Cardiac fibroblast (primary cell): ENCODE results near the gene JUNB.

Source experiments
- DNase-seq, 2 donors: peaks; one replicate each; pipeline versions ENCODE4 v3.0.0 to v3.0.0-alpha.2; 2010; ENCODE audit warnings: low read depth in 2 of 2
- H3K4me3 ChIP-seq, 2 donors: replicated peaks in 1 of 2; 1 replicate in 1 of 2; 2 replicates in 1 of 2; pipeline ENCODE4 v1.5.1; 2011; ENCODE audit warnings: low read depth in 2 of 2, low read length in 2 of 2, mild to moderate bottlenecking in 2 of 2, moderate library complexity in 1 of 2
- CTCF ChIP-seq: IDR thresholded peaks from one replicate; pipeline ENCODE4 v1.5.1; 2011; ENCODE audit warnings: low read depth, mild to moderate bottlenecking, low read length, inconsistent platforms

JUNB gene

GRCh38 chr19:12773571-12773970, 17.7 kb upstream of the JUNB start:
- peak; percentile 47 for DNase-seq

GRCh38 chr19:12774588-12775555, 16.4 kb upstream of the JUNB start, which contains the start of gene HOOK2:
HOOK2 (minus strand) TSS chr19:12775552; CDS start chr19:12775449, 103 bp downstream.
- no peak for TF ChIP-seq CTCF
- DNase-seq = no peak
- H3K4me3 ChIP-seq = peak within 1 kb of the TSS; percentile 78 to 81

More at GRCh38 chr19:12773571-12773970, 17.7 kb upstream of the JUNB start:
- no peak overlapping the region for H3K4me3 ChIP-seq
- peak; percentile 41 for TF ChIP-seq CTCF

- peak; percentile 80 to 82 for DNase-seq
- TF ChIP-seq CTCF = peak; percentile 97
- peak overlapping the region; percentile 59 to 77 for H3K4me3 ChIP-seq
Measured at GRCh38 chr19:12777217-12778016, 13.9 kb upstream of the JUNB start.

GRCh38 chr19:12778017-12778904, 13.0 kb upstream of the JUNB start:
- TF ChIP-seq CTCF = no peak
- peak; percentile 83 to 92 for DNase-seq
- H3K4me3 ChIP-seq = peak overlapping the region; percentile 59 to 77

GRCh38 chr19:12778905-12779161, 12.5 kb upstream of the JUNB start:
- peak; percentile 1 for TF ChIP-seq CTCF
- no peak for DNase-seq
- peak overlapping the region; percentile 59 to 77 for H3K4me3 ChIP-seq

GRCh38 chr19:12779162-12779993, 11.9 kb upstream of the JUNB start:
- TF ChIP-seq CTCF = peak; percentile 0
- peak; percentile 90 to 96 for DNase-seq
- H3K4me3 ChIP-seq = peak overlapping the region; percentile 59 to 77
